Hepatocyte (in vitro differentiated cells): ENCODE results near the gene MAP3K10. TPM values are rescaled to one million over a fixed set of nuclear protein-coding genes. Genes with fewer than 3 reads are reported as not detected.

Experiments used
- DNase-seq: peaks from one replicate; pipeline ENCODE4 v3.0.0-alpha.2; 2016; ENCODE audit warnings: low spot score
- H2AFZ ChIP-seq: fragments of 200-600 bp; sonication (generic); 2 replicates; pipeline ENCODE4 v1.6.0; 2016; ENCODE audit warnings: antibody characterized with exemption, mild to moderate bottlenecking
- H3K27ac ChIP-seq: fragments of 200-600 bp; sonication (generic); 2 replicates; pipeline ENCODE4 v1.5.1; 2016; ENCODE audit warnings: mild to moderate bottlenecking
- H3K27me3 ChIP-seq: fragments of 200-600 bp; sonication (generic); 2 replicates; pipeline ENCODE4 v1.6.1; 2016
- H3K36me3 ChIP-seq: fragments of 200-600 bp; sonication (generic); replicated peaks from 2 replicates; pipeline ENCODE4 v1.5.1; 2016; ENCODE audit warnings: low read depth; ENCODE audit not compliant: insufficient read depth
- H3K4me1 ChIP-seq: fragments of 200-600 bp; sonication (generic); 2 replicates; pipeline ENCODE4 v1.5.1; 2016; ENCODE audit warnings: mild to moderate bottlenecking, moderate library complexity; ENCODE audit not compliant: insufficient read depth
- H3K4me2 ChIP-seq: fragments of 200-600 bp; sonication (generic); 2 replicates; pipeline ENCODE4 v1.6.0; 2016
- H3K4me3 ChIP-seq: fragments of 200-600 bp; sonication (generic); 2 replicates; pipeline ENCODE4 v1.5.1; 2016; ENCODE audit warnings: mild to moderate bottlenecking
- H3K79me2 ChIP-seq: fragments of 200-600 bp; sonication (generic); 2 replicates; pipeline ENCODE4 v1.6.0; 2017; ENCODE audit warnings: mild to moderate bottlenecking
- H3K9me2 ChIP-seq: fragments of 200-600 bp; sonication (generic); replicated peaks from 2 replicates; pipeline ENCODE4 v1.6.0; 2017; ENCODE audit warnings: mild to moderate bottlenecking; ENCODE audit not compliant: insufficient read depth
- H3K9me3 ChIP-seq: fragments of 200-600 bp; sonication (generic); 2 replicates; pipeline ENCODE4 v1.5.1; 2016; ENCODE audit warnings: low read depth, mild to moderate bottlenecking
- H4K20me1 ChIP-seq: fragments of 200-600 bp; sonication (generic); 2 replicates; pipeline ENCODE4 v1.6.0; 2016; ENCODE audit warnings: mild to moderate bottlenecking; ENCODE audit not compliant: insufficient read depth, poor library complexity, severe bottlenecking
- EZH2 ChIP-seq: fragments of 200-600 bp; sonication (generic); IDR thresholded peaks from 2 replicates; pipeline ENCODE4 v1.6.1; 2016; ENCODE audit warnings: antibody characterized with exemption, mild to moderate bottlenecking, borderline replicate concordance
- EZH2phosphoT487 ChIP-seq: fragments of 200-600 bp; sonication (generic); IDR thresholded peaks from one replicate; pipeline ENCODE4 v1.6.1; 2018; ENCODE audit warnings: antibody characterized with exemption, mild to moderate bottlenecking, low read depth, moderate library complexity; ENCODE audit not compliant: unreplicated experiment, severe bottlenecking
- WGBS: methylation state at CpG from one replicate; pipeline ENCODE4 v1.1.6; 2016; ENCODE audit warnings: low lambda C conversion rate; ENCODE audit errors: missing lambda C conversion rate; 5-methylcytosine and 5-hydroxymethylcytosine counted together
- polyA plus RNA-seq: library from polyadenylated mRNA; unstranded; fragments of >200 nt; fragmentation: Nextera tagmentation; extraction: Ambion mirVana; gene quantifications from 2 replicates; pipeline ENCODE4 v1.2.1, GENCODE V29; 2016
- total RNA-seq: library from RNA; depleted of rRNA; stranded (reverse); fragments of >200 nt; gene quantifications from 2 replicates; pipeline ENCODE4 v1.2.3, GENCODE V29; 2014
- TF ChIP-seq, protein P1 (sequence below): fragments of 200-600 bp; sonication (generic); IDR thresholded peaks from 2 replicates; pipeline ENCODE4 v1.5.1; 2016; ENCODE audit warnings: antibody characterized with exemption, mild to moderate bottlenecking; ENCODE audit not compliant: poor library complexity

Gene MAP3K10
- total and polyA plus RNA-seq, 2 experiments from 2014 or later = 6.1 to 9.1 TPM

- H3K9me3 ChIP-seq = no peaks in the 10 kb centered on the region
- peak overlapping the region; percentile 72 for H3K4me2 ChIP-seq
- no peak overlapping the region for H3K4me3 ChIP-seq
- no peaks in the 10 kb centered on the region for H3K79me2 ChIP-seq
- peaks cover 3% of the 10 kb centered on the region for H3K4me1 ChIP-seq
- WGBS = 70% methylated on average over 23 of the region's 23 CpGs
- H3K27me3 ChIP-seq = peaks cover 42% of the 10 kb centered on the region
- no peaks in the 10 kb centered on the region for H4K20me1 ChIP-seq
- DNase-seq = no peak
- no peak overlapping the region for H3K27ac ChIP-seq
- H2AFZ ChIP-seq = no peak overlapping the region
- TF ChIP-seq EZH2phosphoT487 = no peak
- TF ChIP-seq, protein P1, sequence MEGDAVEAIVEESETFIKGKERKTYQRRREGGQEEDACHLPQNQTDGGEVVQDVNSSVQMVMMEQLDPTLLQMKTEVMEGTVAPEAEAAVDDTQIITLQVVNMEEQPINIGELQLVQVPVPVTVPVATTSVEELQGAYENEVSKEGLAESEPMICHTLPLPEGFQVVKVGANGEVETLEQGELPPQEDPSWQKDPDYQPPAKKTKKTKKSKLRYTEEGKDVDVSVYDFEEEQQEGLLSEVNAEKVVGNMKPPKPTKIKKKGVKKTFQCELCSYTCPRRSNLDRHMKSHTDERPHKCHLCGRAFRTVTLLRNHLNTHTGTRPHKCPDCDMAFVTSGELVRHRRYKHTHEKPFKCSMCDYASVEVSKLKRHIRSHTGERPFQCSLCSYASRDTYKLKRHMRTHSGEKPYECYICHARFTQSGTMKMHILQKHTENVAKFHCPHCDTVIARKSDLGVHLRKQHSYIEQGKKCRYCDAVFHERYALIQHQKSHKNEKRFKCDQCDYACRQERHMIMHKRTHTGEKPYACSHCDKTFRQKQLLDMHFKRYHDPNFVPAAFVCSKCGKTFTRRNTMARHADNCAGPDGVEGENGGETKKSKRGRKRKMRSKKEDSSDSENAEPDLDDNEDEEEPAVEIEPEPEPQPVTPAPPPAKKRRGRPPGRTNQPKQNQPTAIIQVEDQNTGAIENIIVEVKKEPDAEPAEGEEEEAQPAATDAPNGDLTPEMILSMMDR = no peak
- TF ChIP-seq EZH2 = no peak
- no peaks in the 10 kb centered on the region for H3K36me3 ChIP-seq
- H3K9me2 ChIP-seq = no peaks in the 10 kb centered on the region
Measured at GRCh38 chr19:40216013-40216776, 25.0 kb downstream of the MAP3K10 start.

- Histone ChIP-seq H3K79me2 (no peaks in the 10 kb centered on the region), H3K9me3 (no peaks in the 10 kb centered on the region), H3K4me1 (peaks cover 3% of the 10 kb centered on the region), H3K36me3 (no peaks in the 10 kb centered on the region), H3K27ac (no peak overlapping the region), H3K27me3 (peaks cover 43% of the 10 kb centered on the region), H4K20me1 (no peaks in the 10 kb centered on the region), H3K4me3 (no peak overlapping the region), H3K4me2 (peak overlapping the region; percentile 72), H3K9me2 (no peaks in the 10 kb centered on the region), H2AFZ (no peak overlapping the region)
- TF ChIP-seq EZH2 (no peak), EZH2phosphoT487 (no peak)
- TF ChIP-seq, protein P1 = no peak
- DNase-seq = no peak
- 35% methylated on average over 9 of the region's 9 CpGs for WGBS
Measured at GRCh38 chr19:40216777-40217026, 25.5 kb downstream of the MAP3K10 start.

DNA sequence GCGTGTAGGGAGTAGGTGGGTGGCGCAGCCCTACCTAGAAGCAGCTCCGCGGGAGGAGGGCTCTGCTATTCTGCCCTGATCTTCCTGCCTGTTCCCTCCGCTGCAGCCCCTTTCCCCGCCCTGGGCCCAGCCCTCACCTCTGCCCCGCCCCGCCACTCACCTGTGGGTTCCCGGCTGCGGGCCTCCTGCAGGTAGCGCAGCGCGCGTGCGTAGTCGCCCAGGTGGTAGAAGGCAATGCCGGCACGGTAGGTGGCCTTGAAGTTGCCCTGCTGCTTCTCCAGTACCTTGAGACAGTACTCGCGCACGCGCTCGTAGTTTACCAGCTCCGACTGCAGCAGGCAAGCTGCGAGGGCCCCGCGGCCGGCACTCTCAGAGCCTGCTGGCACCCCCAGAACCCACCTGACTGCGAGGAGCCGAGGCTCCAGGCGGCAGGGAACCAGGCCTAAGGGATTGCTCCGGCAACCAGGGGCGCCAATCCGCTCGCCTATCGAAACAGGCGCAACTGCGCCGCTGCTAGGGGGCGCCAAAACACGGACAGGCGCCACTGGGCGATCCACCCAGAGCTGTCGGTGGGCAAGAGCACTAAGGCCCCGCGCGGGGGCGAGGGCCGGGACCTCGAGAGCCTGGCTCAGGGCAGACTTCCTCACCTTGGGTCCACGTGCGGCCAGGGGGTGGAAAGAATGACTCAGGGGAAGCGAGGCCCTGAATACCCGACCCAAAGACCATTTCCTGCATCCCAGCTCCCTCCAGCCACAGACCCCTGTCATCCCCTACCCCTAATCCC lies 26.0 kb downstream of the MAP3K10 start:
- Histone ChIP-seq H3K36me3 (no peaks in the 10 kb centered on the region), H2AFZ (no peak overlapping the region), H3K9me3 (no peaks in the 10 kb centered on the region), H3K27me3 (peaks cover 43% of the 10 kb centered on the region), H3K79me2 (no peaks in the 10 kb centered on the region), H3K9me2 (no peaks in the 10 kb centered on the region), H3K4me2 (peak overlapping the region; percentile 72), H4K20me1 (no peaks in the 10 kb centered on the region), H3K27ac (no peak overlapping the region), H3K4me1 (peaks cover 3% of the 10 kb centered on the region), H3K4me3 (no peak overlapping the region)
- DNase-seq = peak; percentile 86
- whole genome bisulfite sequencing = 14% methylated on average over 37 of the region's 54 CpGs
- TF ChIP-seq EZH2 (peak; percentile 20), EZH2phosphoT487 (no peak)
- TF ChIP-seq, protein P1 = peak; percentile 39
